ENCODE data around the gene PTCSC3. TPM values are rescaled to one million over a fixed set of nuclear protein-coding genes. Genes with fewer than 3 reads are reported as not detected.

Gene PTCSC3
- total and polyA plus RNA-seq, 9 of the 15 experiments (the other 6 are each of a cell fraction or from before 2014, with no cell fraction given): not detected

DNA sequence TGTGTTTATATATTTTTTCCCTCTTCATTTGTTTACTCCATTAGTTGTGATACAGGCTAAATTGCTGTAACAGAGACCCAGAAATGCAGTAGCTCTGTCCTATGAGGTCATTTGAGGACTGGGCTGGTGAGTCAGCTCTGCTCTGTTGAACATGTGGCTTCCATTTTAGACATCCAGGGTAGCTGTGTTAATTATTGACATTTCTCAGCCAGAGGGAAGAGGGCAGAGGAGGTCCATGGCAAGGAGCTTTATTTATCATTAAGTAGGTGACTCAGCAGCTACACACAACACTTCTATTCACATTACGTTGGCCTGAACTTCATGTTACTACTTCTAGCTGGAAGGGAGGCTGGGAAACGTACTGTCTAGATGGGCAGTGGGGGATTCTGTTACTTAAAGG, 85.4 kb downstream of the PTCSC3 start:
- BruUV-seq (replicated peaks): no TSS peak
- H3K27me3 ChIP-seq (ENCODE audit: control insufficient read depth in 2 of 2, insufficient read depth in 2 of 2, low read length in 2 of 2): no peaks in the 10 kb centered on the region
- in situ Hi-C loops (cut with MboI): no loop called here
- WGBS (ENCODE audit: insufficient coverage, low coverage, missing lambda C conversion rate): 0% methylated on average over 2 of the region's 2 CpGs
- H2AFZ ChIP-seq (ENCODE audit: low read depth, low read length): peak overlapping the region; percentile 6; the same call in 1 of the 2 replicates
- POLR2A ChIA-PET: no interaction called here
- H3K4me2 ChIP-seq (ENCODE audit: insufficient read depth, low read length): no peak overlapping the region
- ATAC-seq: peak; percentile 46; the same call in 1 of the 3 replicates
- H3K27ac ChIP-seq (ENCODE audit: extremely low read depth, low read depth, low read length): no peak overlapping the region
- DNase-seq (ENCODE audit: extremely low read depth in 1 of 4, low spot score in 3 of 4): peak in 1 of 4 experiments; percentile 5
- H3K79me2 ChIP-seq (ENCODE audit: control insufficient read depth, insufficient read depth, low read length): no peaks in the 10 kb centered on the region
- no peaks in the 10 kb centered on the region for H3K9me1 ChIP-seq (ENCODE audit: control insufficient read depth, insufficient read depth, low read length)
- no peaks in the 10 kb centered on the region for H4K20me1 ChIP-seq (replicated peaks; ENCODE audit: control insufficient read depth, insufficient read depth, low read length)
- intact Hi-C loops (cut with micrococcal nuclease): no loop called here
- H3K9ac ChIP-seq (ENCODE audit: insufficient read depth in 1 of 2, low read depth in 2 of 2, low read length in 2 of 2): no peak overlapping the region
- H3K9me3 ChIP-seq (replicated peaks; ENCODE audit: control insufficient read depth, insufficient read depth, low read depth, low read length): peaks cover 2% of the 10 kb centered on the region; the same call in 1 of the 2 replicates
- no peak overlapping the region for H3K4me3 ChIP-seq
- no peaks in the 10 kb centered on the region for H3K36me3 ChIP-seq (ENCODE audit: control insufficient read depth, insufficient read depth, low read length)
- FAIRE-seq: no peak
- CTCF ChIA-PET (ENCODE audit: low intra/inter-chr PET ratio): no interaction called here
- no peaks in the 10 kb centered on the region; a peak in 1 of 5 replicates for H3K4me1 ChIP-seq (replicated peaks in 1 of 2; ENCODE audit: control insufficient read depth in 2 of 2, insufficient read depth in 2 of 2, low read length in 2 of 2)
- TF ChIP-seq SAP30 (IDR thresholded peaks at IDR 0.05; ENCODE audit: borderline replicate concordance, insufficient read depth, low read depth, low read length, poor library complexity, severe bottlenecking): no peak
- TF ChIP-seq, protein P1, sequence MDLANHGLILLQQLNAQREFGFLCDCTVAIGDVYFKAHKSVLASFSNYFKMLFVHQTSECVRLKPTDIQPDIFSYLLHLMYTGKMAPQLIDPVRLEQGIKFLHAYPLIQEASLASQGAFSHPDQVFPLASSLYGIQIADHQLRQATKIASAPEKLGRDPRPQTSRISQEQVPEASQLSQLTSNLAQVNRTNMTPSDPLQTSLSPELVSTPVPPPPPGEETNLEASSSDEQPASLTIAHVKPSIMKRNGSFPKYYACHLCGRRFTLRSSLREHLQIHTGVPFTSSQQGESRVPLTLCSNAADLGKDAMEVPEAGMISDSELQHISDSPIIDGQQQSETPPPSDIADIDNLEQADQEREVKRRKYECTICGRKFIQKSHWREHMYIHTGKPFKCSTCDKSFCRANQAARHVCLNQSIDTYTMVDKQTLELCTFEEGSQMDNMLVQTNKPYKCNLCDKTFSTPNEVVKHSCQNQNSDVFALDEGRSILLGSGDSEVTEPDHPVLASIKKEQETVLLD (IDR thresholded peaks at IDR 0.05): no peak
- no peak for TF ChIP-seq RNF2 (IDR thresholded peaks at IDR 0.05)
- TF ChIP-seq RHOXF2B (CRISPR knock-in tag; conservative IDR thresholded peaks at IDR 0.05): no peak
- 0 out of 2 replicates have a peak, but pooled peaks have one; percentile 23 for TF ChIP-seq NFE2 (IDR thresholded peaks at IDR 0.05; ENCODE audit: low read depth)
- TF ChIP-seq CBX5 (IDR thresholded peaks at IDR 0.05; ENCODE audit: borderline replicate concordance, low read depth): no peak
- no peak for TF ChIP-seq TAF1 (IDR thresholded peaks at IDR 0.05; ENCODE audit: control insufficient read depth, extremely low read depth, insufficient read depth, low read length, severe bottlenecking)
- peak; percentile 56; the same call in 1 of the 2 replicates for TF ChIP-seq JUND (IDR thresholded peaks at IDR 0.05; ENCODE audit: borderline replicate concordance, low read depth, low read length)
- peak; percentile 75; the same call in 2 of the 3 replicates for TF ChIP-seq JUND (tag; IDR thresholded peaks at IDR 0.05; ENCODE audit: borderline replicate concordance, low read depth, low read length)
- TF ChIP-seq MAFG (tag; conservative IDR thresholded peaks at IDR 0.05): peak; percentile 51
- 0 out of 2 replicates have a peak, but pooled peaks have one; percentile 20 for TF ChIP-seq L3MBTL2 (IDR thresholded peaks at IDR 0.05)
- no peak for TF ChIP-seq PRMT5 (CRISPR knock-in tag; IDR thresholded peaks at IDR 0.05)
- TF ChIP-seq ZNF174 (CRISPR knock-in tag; IDR thresholded peaks at IDR 0.05): no peak
- TF ChIP-seq ATF7 (IDR thresholded peaks at IDR 0.05): peak; percentile 30; the same call in 1 of the 2 replicates
- peak; percentile 5; the same call in 1 of the 2 replicates for TF ChIP-seq MAFF (IDR thresholded peaks at IDR 0.05; ENCODE audit: low read length)
- TF ChIP-seq, protein P2, sequence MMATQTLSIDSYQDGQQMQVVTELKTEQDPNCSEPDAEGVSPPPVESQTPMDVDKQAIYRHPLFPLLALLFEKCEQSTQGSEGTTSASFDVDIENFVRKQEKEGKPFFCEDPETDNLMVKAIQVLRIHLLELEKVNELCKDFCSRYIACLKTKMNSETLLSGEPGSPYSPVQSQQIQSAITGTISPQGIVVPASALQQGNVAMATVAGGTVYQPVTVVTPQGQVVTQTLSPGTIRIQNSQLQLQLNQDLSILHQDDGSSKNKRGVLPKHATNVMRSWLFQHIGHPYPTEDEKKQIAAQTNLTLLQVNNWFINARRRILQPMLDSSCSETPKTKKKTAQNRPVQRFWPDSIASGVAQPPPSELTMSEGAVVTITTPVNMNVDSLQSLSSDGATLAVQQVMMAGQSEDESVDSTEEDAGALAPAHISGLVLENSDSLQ (IDR thresholded peaks at IDR 0.05): no peak
- TF ChIP-seq, protein P3, sequence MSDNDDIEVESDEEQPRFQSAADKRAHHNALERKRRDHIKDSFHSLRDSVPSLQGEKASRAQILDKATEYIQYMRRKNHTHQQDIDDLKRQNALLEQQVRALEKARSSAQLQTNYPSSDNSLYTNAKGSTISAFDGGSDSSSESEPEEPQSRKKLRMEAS (CRISPR knock-in tag; IDR thresholded peaks at IDR 0.05): no peak
- peak; percentile 77 for TF ChIP-seq FOSL1 (tag; conservative IDR thresholded peaks at IDR 0.05)
- TF ChIP-seq ZNF707 (CRISPR knock-in tag; conservative IDR thresholded peaks at IDR 0.05): no peak
- TF ChIP-seq IFI16 (CRISPR knock-in tag; IDR thresholded peaks at IDR 0.05): no peak
- TF ChIP-seq, protein P4, sequence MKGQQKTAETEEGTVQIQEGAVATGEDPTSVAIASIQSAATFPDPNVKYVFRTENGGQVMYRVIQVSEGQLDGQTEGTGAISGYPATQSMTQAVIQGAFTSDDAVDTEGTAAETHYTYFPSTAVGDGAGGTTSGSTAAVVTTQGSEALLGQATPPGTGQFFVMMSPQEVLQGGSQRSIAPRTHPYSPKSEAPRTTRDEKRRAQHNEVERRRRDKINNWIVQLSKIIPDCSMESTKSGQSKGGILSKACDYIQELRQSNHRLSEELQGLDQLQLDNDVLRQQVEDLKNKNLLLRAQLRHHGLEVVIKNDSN (CRISPR knock-in tag; IDR thresholded peaks at IDR 0.05): no peak
- no peak for TF ChIP-seq ZKSCAN1 (IDR thresholded peaks at IDR 0.05; ENCODE audit: low read depth, low read length)
- TF ChIP-seq C11orf30 (IDR thresholded peaks at IDR 0.05; ENCODE audit: low read depth): peak; percentile 26; the same call in 1 of the 2 replicates

Measured in K562 (cell line).